CD4-positive, alpha-beta T cell treated with Interleukin-21 for 1 hour (primary cell): ENCODE measurements around the gene ACSL4.
"Not testable (repeated sequence)": the region's sequence is repeated elsewhere in the genome, so short reads cannot be mapped to it uniquely, and the experiment has no call there.

Source experiments
- DNase-seq: peaks from one replicate; pipeline ENCODE4 v3.0.0-alpha.2; 2020

Gene ACSL4

GRCh38 chrX:109660435-109661143 lies 72.5 kb downstream of the ACSL4 start:
- no peak for DNase-seq

- DNase-seq, result no peak
These were observed 74.7 kb downstream of the ACSL4 start for GRCh38 chrX:109658391-109658790.

GRCh38 chrX:109657364-109657763 lies 75.7 kb downstream of the ACSL4 start:
- DNase-seq, result not testable (repeated sequence)

GRCh38 chrX:109656774-109657173 lies 76.3 kb downstream of the ACSL4 start:
- DNase-seq, result no peak

- DNase-seq, result no peak
These were observed 77.4 kb downstream of the ACSL4 start for GRCh38 chrX:109655502-109656201.

- DNase-seq, result no peak
These were observed 78.4 kb downstream of the ACSL4 start for GRCh38 chrX:109654516-109655109.

GRCh38 chrX:109644671-109645070 lies 88.4 kb downstream of the ACSL4 start:
- DNase-seq, result not testable (repeated sequence)

GRCh38 chrX:109643687-109644086 lies 89.4 kb downstream of the ACSL4 start:
- DNase-seq, result no peak

GRCh38 chrX:109638158-109638557 lies 94.9 kb downstream of the ACSL4 start:
- no peak for DNase-seq

- not testable (repeated sequence) for DNase-seq
These were observed 95.6 kb downstream of the ACSL4 start for GRCh38 chrX:109637477-109637876.

GRCh38 chrX:109635146-109635545 lies 97.9 kb downstream of the ACSL4 start:
- no peak for DNase-seq

- no peak for DNase-seq
These were observed 100.1 kb downstream of the ACSL4 start for GRCh38 chrX:109632906-109633504.

GRCh38 chrX:109629310-109629709 lies 103.7 kb downstream of the ACSL4 start:
- DNase-seq, result no peak

- DNase-seq, result no peak
These were observed 106.4 kb downstream of the ACSL4 start for GRCh38 chrX:109626637-109627036.

GRCh38 chrX:109624641-109625616 lies 108.1 kb downstream of the ACSL4 start, which contains the start of gene KCNE5:
TSS of gene KCNE5 (minus strand) at chrX:109625172. CDS start at chrX:109625020, 152 bp downstream.
- no peak for DNase-seq

GRCh38 chrX:109623997-109624396 lies 109.1 kb downstream of the ACSL4 start:
- DNase-seq, result no peak

- DNase-seq, result no peak
These were observed 110.8 kb downstream of the ACSL4 start for GRCh38 chrX:109622270-109622669.

- no peak for DNase-seq
These were observed 113.3 kb downstream of the ACSL4 start for GRCh38 chrX:109619771-109620170.

- no peak for DNase-seq
These were observed 118.1 kb downstream of the ACSL4 start for GRCh38 chrX:109614951-109615350.

GRCh38 chrX:109601486-109601885 lies 131.6 kb downstream of the ACSL4 start:
- no peak for DNase-seq

GRCh38 chrX:109600237-109600651 lies 132.8 kb downstream of the ACSL4 start:
- no peak for DNase-seq

- no peak for DNase-seq
These were observed 137.0 kb downstream of the ACSL4 start for GRCh38 chrX:109596015-109596414.
